Measurements from ENCODE around the gene VGLL4.

Gene VGLL4

DNA sequence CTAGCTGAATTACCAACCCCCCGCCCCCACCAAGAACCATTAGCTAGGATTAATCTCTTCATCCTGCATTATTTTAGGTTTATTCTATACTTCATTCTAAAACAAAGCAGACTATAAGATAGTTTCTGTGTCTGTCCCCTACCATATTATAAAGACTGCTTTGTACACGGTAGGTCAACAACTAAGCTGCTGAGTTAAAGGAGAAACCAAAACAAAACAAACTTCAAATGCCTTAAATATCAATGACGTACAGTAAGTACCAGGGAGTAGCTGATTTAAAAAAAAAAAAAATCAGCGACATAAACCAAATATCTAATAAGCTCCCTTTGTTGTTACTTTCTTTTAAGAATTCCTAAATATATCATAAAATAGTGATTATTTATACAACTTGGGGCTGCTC is 7.8 kb upstream of the VGLL4 start:
- H3K27me3 ChIP-seq (ENCODE audit: control insufficient read depth, insufficient read depth, low read length), result no peaks in the 10 kb centered on the region
- no peaks in the 10 kb centered on the region for H3K36me3 ChIP-seq (ENCODE audit: control insufficient read depth, low read depth, low read length)
- H3K9me3 ChIP-seq (ENCODE audit: control insufficient read depth, low read depth, low read length), result no peaks in the 10 kb centered on the region
- H3K4me3 ChIP-seq (ENCODE audit: low read length), result no peak overlapping the region
- no peak overlapping the region for H3K27ac ChIP-seq (ENCODE audit: low read length)
- H3K9ac ChIP-seq (ENCODE audit: low read length), result no peak overlapping the region
- H3K4me1 ChIP-seq (ENCODE audit: control insufficient read depth, low read depth, low read length), result peaks cover 5% of the 10 kb centered on the region

DNA sequence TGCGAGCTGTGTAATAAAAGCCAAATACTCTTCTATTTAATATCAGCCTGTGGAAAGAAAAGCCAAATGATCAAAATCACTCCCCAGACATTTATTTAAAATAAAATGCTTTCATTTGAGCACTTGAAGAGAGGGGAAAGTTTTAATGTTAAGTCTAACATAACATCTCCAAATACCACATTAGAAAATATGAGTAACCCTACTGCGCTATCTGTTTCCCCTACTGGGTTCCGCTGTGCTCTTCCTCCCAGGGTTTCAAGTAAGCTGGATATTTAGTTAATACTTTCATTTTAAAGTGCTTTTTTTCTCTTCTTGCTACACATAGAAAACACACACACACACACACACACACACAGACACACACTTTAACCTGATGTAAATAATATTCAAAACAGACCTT is 6.7 kb upstream of the VGLL4 start:
- no peak overlapping the region for H3K4me3 ChIP-seq (ENCODE audit: low read length)
- no peaks in the 10 kb centered on the region for H3K27me3 ChIP-seq (ENCODE audit: control insufficient read depth, insufficient read depth, low read length)
- H3K36me3 ChIP-seq (ENCODE audit: control insufficient read depth, low read depth, low read length), result no peaks in the 10 kb centered on the region
- no peak overlapping the region for H3K27ac ChIP-seq (ENCODE audit: low read length)
- H3K9ac ChIP-seq (ENCODE audit: low read length), result no peak overlapping the region
- H3K9me3 ChIP-seq (ENCODE audit: control insufficient read depth, low read depth, low read length), result no peaks in the 10 kb centered on the region
- peaks cover 5% of the 10 kb centered on the region for H3K4me1 ChIP-seq (ENCODE audit: control insufficient read depth, low read depth, low read length)

GRCh38 chr3:11648735-11649134 is 5.0 kb upstream of the VGLL4 start:
- no peaks in the 10 kb centered on the region for H3K27me3 ChIP-seq (ENCODE audit: control insufficient read depth, insufficient read depth, low read length)
- no peaks in the 10 kb centered on the region for H3K9me3 ChIP-seq (ENCODE audit: control insufficient read depth, low read depth, low read length)
- H3K36me3 ChIP-seq (ENCODE audit: control insufficient read depth, low read depth, low read length), result no peaks in the 10 kb centered on the region
- H3K9ac ChIP-seq (ENCODE audit: low read length), result no peak overlapping the region
- no peak overlapping the region for H3K4me3 ChIP-seq (ENCODE audit: low read length)
- H3K27ac ChIP-seq (ENCODE audit: low read length), result no peak overlapping the region
- peaks cover 5% of the 10 kb centered on the region for H3K4me1 ChIP-seq (ENCODE audit: control insufficient read depth, low read depth, low read length)

GRCh38 chr3:11643201-11643603 is 513 bp downstream of the VGLL4 start:
- peaks cover 15% of the 10 kb centered on the region for H3K4me1 ChIP-seq (ENCODE audit: control insufficient read depth, low read depth, low read length)
- H3K9ac ChIP-seq (ENCODE audit: low read length), result peak overlapping the region; percentile 89
- H3K36me3 ChIP-seq (ENCODE audit: control insufficient read depth, low read depth, low read length), result no peaks in the 10 kb centered on the region
- H3K27me3 ChIP-seq (ENCODE audit: control insufficient read depth, insufficient read depth, low read length), result no peaks in the 10 kb centered on the region
- no peaks in the 10 kb centered on the region for H3K9me3 ChIP-seq (ENCODE audit: control insufficient read depth, low read depth, low read length)
- H3K4me3 ChIP-seq (ENCODE audit: low read length), result peak overlapping the region; percentile 94
- H3K27ac ChIP-seq (ENCODE audit: low read length), result peak overlapping the region; percentile 71

GRCh38 chr3:11642431-11643191 is 1.1 kb downstream of the VGLL4 start:
- peaks cover 21% of the 10 kb centered on the region for H3K4me1 ChIP-seq (ENCODE audit: control insufficient read depth, low read depth, low read length)
- H3K9me3 ChIP-seq (ENCODE audit: control insufficient read depth, low read depth, low read length), result no peaks in the 10 kb centered on the region
- peak overlapping the region; percentile 94 for H3K4me3 ChIP-seq (ENCODE audit: low read length)
- no peaks in the 10 kb centered on the region for H3K27me3 ChIP-seq (ENCODE audit: control insufficient read depth, insufficient read depth, low read length)
- H3K27ac ChIP-seq (ENCODE audit: low read length), result peak overlapping the region; percentile 71
- no peaks in the 10 kb centered on the region for H3K36me3 ChIP-seq (ENCODE audit: control insufficient read depth, low read depth, low read length)
- H3K9ac ChIP-seq (ENCODE audit: low read length), result peak overlapping the region; percentile 89

DNA sequence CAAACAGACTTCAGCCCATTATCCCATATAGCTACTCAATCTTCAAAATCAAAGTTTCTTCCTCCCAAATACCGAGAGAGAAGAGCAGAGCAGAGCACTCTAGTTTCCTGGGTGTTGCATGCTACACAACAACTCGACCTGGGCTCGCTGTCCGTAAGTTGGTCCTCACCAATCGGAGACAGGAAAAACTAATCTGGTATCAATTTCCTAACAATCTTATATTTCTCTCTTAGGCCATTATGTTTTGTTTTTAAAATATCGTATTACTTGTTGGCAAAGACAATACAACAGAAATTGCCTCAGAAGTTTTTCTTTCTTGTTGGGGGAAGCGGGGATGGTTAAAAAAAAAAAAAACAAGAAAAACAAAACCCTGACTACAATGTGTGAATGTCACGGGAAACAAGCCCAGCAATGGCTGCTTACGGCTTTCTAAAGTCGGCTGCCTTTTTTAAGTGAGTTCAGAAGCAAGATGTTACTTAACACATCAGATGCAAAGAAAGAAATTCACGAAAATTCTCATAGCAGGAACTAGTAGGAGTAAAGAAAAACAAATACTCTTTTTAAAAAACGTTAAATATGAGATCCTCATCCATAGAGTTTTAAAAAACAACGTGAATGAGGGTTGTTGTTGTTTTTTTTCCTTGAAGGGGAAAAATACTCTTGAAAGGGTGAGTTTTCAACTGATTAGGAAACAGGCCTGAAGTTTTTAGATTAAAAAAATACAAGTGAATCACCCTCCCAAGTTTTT is 1.9 kb downstream of the VGLL4 start:
- Histone ChIP-seq H3K4me1 (ENCODE audit: control insufficient read depth, low read depth, low read length) (peaks cover 24% of the 10 kb centered on the region), H3K9me3 (ENCODE audit: control insufficient read depth, low read depth, low read length) (no peaks in the 10 kb centered on the region), H3K27me3 (ENCODE audit: control insufficient read depth, insufficient read depth, low read length) (no peaks in the 10 kb centered on the region), H3K9ac (ENCODE audit: low read length) (peak overlapping the region; percentile 89), H3K4me3 (ENCODE audit: low read length) (peak overlapping the region; percentile 94), H3K27ac (ENCODE audit: low read length) (peak overlapping the region; percentile 71), H3K36me3 (ENCODE audit: control insufficient read depth, low read depth, low read length) (no peaks in the 10 kb centered on the region)

DNA sequence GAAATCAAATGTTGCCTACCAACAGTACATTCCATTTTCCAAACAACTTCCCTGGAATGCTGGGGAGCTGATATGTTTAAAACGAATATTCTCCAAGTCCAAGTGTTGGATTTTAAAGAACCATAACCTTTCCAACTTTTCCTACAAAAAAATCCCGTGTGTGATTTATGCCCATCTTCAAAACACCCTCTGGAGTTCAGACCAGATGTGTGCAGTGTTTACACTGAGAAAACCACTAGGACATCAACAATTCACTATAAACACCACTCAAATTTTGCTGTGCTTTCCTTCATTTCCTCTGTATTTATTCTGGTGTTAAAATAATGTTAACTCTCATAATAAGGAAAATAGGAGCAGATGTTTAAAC is 2.4 kb downstream of the VGLL4 start:
- Histone ChIP-seq H3K4me1 (ENCODE audit: control insufficient read depth, low read depth, low read length) (peaks cover 29% of the 10 kb centered on the region), H3K9me3 (ENCODE audit: control insufficient read depth, low read depth, low read length) (no peaks in the 10 kb centered on the region), H3K27ac (ENCODE audit: low read length) (no peak overlapping the region), H3K9ac (ENCODE audit: low read length) (peak overlapping the region; percentile 89), H3K36me3 (ENCODE audit: control insufficient read depth, low read depth, low read length) (no peaks in the 10 kb centered on the region), H3K27me3 (ENCODE audit: control insufficient read depth, insufficient read depth, low read length) (no peaks in the 10 kb centered on the region), H3K4me3 (ENCODE audit: low read length) (peak overlapping the region; percentile 94)

GRCh38 chr3:11640009-11640673 is 3.6 kb downstream of the VGLL4 start:
- no peaks in the 10 kb centered on the region for H3K9me3 ChIP-seq (ENCODE audit: control insufficient read depth, low read depth, low read length)
- H3K36me3 ChIP-seq (ENCODE audit: control insufficient read depth, low read depth, low read length), result no peaks in the 10 kb centered on the region
- peaks cover 33% of the 10 kb centered on the region for H3K4me1 ChIP-seq (ENCODE audit: control insufficient read depth, low read depth, low read length)
- no peak overlapping the region for H3K4me3 ChIP-seq (ENCODE audit: low read length)
- H3K9ac ChIP-seq (ENCODE audit: low read length), result no peak overlapping the region
- no peaks in the 10 kb centered on the region for H3K27me3 ChIP-seq (ENCODE audit: control insufficient read depth, insufficient read depth, low read length)
- H3K27ac ChIP-seq (ENCODE audit: low read length), result no peak overlapping the region

DNA sequence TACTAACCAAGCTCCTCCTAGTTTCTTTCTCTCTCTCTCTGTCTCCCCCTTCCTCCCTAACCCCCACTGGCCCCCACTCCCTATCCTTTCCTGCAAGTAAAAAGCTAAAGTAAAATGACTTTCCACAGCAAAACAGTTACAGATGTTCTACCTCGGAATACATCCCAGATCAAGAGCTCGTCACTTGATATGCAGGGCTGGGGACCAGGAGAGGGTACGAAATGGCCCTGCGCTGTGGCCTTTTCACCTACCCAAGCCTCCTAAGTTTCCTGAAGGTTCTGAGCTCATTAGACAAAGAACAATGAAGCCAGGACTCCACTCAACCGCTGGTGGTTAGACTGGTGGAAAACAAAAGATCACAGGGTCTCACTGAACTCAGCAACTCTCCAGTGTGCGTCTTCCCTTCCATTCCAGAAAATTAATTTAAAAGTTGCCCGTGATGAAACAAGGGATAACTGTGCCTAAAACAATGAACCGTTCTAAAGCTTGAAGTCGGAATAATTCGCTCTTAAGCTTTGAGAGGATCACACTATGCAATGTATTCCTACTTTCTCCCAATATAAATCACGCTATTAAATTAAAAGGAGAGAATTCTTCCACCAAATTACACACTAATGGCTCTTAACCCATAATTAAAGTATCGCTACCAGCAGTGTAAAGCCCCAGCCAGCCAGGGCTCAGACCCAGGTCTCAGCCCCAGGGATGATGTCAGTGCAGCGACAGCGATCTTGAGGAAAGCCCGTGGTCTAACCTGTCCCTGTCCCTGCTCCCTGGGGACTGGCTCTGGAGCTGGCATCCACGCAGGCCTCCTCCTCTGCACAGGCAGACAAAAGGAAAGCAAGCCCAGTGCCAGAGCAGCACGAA is 5.0 kb downstream of the VGLL4 start:
- H3K27me3 ChIP-seq (ENCODE audit: control insufficient read depth, insufficient read depth, low read length), result no peaks in the 10 kb centered on the region
- no peak overlapping the region for H3K9ac ChIP-seq (ENCODE audit: low read length)
- peaks cover 33% of the 10 kb centered on the region for H3K4me1 ChIP-seq (ENCODE audit: control insufficient read depth, low read depth, low read length)
- H3K36me3 ChIP-seq (ENCODE audit: control insufficient read depth, low read depth, low read length), result no peaks in the 10 kb centered on the region
- peak overlapping the region; percentile 26 for H3K4me3 ChIP-seq (ENCODE audit: low read length)
- H3K9me3 ChIP-seq (ENCODE audit: control insufficient read depth, low read depth, low read length), result no peaks in the 10 kb centered on the region
- H3K27ac ChIP-seq (ENCODE audit: low read length), result peak overlapping the region; percentile 12

GRCh38 chr3:11637901-11638458 is 5.7 kb downstream of the VGLL4 start:
- Histone ChIP-seq H3K27ac (ENCODE audit: low read length) (peak overlapping the region; percentile 12), H3K4me3 (ENCODE audit: low read length) (peak overlapping the region; percentile 26), H3K36me3 (ENCODE audit: control insufficient read depth, low read depth, low read length) (no peaks in the 10 kb centered on the region), H3K9me3 (ENCODE audit: control insufficient read depth, low read depth, low read length) (no peaks in the 10 kb centered on the region), H3K4me1 (ENCODE audit: control insufficient read depth, low read depth, low read length) (peaks cover 33% of the 10 kb centered on the region), H3K9ac (ENCODE audit: low read length) (no peak overlapping the region), H3K27me3 (ENCODE audit: control insufficient read depth, insufficient read depth, low read length) (no peaks in the 10 kb centered on the region)

- no peaks in the 10 kb centered on the region for H3K9me3 ChIP-seq (ENCODE audit: control insufficient read depth, low read depth, low read length)
- no peaks in the 10 kb centered on the region for H3K36me3 ChIP-seq (ENCODE audit: control insufficient read depth, low read depth, low read length)
- H3K4me1 ChIP-seq (ENCODE audit: control insufficient read depth, low read depth, low read length), result peaks cover 32% of the 10 kb centered on the region
- no peak overlapping the region for H3K4me3 ChIP-seq (ENCODE audit: low read length)
- H3K9ac ChIP-seq (ENCODE audit: low read length), result no peak overlapping the region
- no peaks in the 10 kb centered on the region for H3K27me3 ChIP-seq (ENCODE audit: control insufficient read depth, insufficient read depth, low read length)
- no peak overlapping the region for H3K27ac ChIP-seq (ENCODE audit: low read length)
Observed at GRCh38 chr3:11636394-11636770, 7.3 kb downstream of the VGLL4 start.
